PC-3 (cell line): ENCODE measurements around the gene DDX24.

Source experiments
- CTCF ChIP-seq: fragments of 300-600 bp; sonication (generic); conservative IDR thresholded peaks from 2 replicates; pipeline ENCODE4 v1.5.1; 2017; ENCODE audit warnings: antibody characterized with exemption, low read depth, mild to moderate bottlenecking, low read length
- EZH2 ChIP-seq: fragments of 300-600 bp; sonication (generic); IDR thresholded peaks from one replicate; pipeline ENCODE4 v1.6.1; 2017; ENCODE audit warnings: antibody characterized with exemption, mild to moderate bottlenecking, low read length; ENCODE audit not compliant: unreplicated experiment
- EZH2phosphoT487 ChIP-seq: fragments of 300-600 bp; sonication (generic); IDR thresholded peaks from 2 replicates; pipeline ENCODE4 v1.6.1; 2018; ENCODE audit warnings: mild to moderate bottlenecking, antibody characterized with exemption, low read length, borderline replicate concordance

DNA sequence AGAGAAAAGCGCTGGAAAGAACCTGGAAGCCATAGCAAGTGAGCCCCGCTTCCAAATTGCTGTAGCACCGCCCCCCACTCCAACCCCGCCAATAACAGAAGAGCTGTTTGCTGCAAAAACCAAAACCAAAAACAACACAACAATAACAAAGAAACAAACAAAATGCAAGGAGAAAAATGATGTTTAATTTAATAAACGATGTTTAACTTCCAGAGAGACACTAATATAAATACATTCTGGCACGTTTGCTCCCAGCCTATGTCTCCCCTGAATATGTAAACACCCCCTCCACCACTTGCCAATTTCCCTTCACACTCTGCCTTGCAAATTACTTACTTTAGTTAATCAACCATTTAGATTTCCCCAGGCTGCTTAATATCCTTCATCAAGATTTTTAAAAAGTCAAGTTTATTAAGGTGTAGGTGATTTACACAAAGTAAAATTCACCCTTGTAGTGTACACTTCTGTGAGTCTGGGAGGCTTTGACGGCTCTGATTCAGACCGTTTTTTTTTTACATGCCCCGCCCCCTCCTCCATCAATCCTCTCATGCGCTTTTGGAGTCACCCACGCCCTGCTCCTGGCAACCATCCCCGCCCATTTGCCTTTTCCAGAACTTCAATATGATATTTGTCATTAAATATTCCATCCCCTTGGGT, 48.9 kb upstream of the DDX24 start:
- no peak for TF ChIP-seq CTCF
- no peak for TF ChIP-seq EZH2
- no peak for TF ChIP-seq EZH2phosphoT487
